ENCODE data around the gene HNRNPC. TPM values are rescaled to one million over a fixed set of nuclear protein-coding genes. Genes with fewer than 3 reads are reported as not detected.
"Not testable (repeated sequence)": the region's sequence is repeated elsewhere in the genome, so short reads cannot be mapped to it uniquely, and the experiment has no call there.

Gene HNRNPC
- total RNA-seq, 2 experiments from 2014 or later, result 1,155 to 1,665 TPM

DNA sequence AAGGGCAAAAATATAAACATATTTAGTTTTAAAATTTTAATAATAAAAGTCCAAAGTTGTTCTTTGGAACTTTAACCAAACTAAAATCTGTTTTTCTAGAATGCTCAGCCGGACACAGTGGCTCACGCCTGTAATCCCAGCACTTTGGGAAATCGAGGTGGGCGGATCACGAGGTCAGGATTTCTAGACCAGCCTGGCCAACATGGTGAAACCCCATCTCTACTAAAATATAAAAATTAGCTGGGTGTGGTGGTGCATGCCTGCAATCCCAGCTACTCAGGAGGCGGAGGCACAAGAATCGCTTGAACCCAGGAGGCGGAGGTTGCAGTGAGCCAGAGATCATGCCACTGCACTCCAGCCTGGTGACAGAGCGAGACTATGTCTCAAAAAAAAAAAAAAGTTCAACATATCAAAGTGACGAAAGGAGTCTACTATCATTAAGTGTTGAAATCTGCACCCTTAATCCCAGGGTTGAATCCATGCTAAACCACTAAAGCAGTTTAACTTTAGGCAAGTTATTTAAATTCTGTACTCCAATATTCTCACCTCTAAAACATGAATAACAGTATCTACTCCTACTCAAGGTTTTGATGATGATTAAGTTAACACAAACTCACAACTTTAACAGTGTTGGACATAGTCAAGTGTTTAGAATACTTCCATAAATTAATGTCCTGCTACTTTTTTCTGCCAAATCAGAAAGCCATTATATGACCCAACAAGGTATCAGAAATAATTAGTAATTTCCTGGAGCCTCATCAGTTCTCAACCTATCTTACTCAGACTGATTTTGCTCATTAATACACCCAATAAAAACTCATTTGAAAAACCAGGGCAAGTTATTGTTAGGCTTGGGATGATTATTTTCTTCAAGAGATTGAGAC lies 11.0 kb downstream of the HNRNPC start:
- peak overlapping the region; percentile 83 for H3K27ac Mint-ChIP-seq

DNA sequence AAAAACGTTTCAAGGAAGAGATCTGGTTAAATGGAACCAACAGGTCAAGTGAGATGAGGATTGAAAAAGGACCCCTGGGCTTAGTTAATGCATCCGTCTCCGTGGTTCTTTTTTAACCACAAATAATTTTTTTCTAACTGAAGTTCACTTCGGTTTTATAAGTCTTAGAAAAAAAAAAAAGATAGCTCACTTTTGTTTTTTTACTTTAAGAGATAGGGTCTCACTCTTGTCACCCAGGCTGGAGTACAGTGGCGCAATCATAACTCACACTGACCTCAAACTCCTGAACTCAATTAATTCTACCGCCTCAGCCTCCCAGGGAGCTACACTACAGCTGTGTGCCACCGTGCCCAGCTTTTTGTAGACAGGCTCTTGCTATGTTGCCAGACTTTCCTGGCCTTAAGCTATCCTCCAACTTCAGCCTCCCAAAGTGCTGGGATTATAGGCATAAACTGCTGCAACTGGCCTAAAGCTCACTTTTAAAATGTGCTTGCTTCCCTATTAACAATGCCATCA lies 11.8 kb downstream of the HNRNPC start:
- Mint-ChIP-seq H3K4me1 (peaks cover 76% of the 10 kb centered on the region), H3K27me3 (no peaks in the 10 kb centered on the region), H3K9me3 (ENCODE audit: low read depth) (no peaks in the 10 kb centered on the region), H3K4me3 (peak overlapping the region; percentile 65), H3K27ac (peak overlapping the region; percentile 86), H3K36me3 (ENCODE audit: low read depth) (peaks cover 76% of the 10 kb centered on the region)
- intact Hi-C loops (cut with DNase I, micrococcal nuclease), result no loop called here
- ChIA-PET CTCF (interaction anchor here (0.7 to 2.4 kb wide), 8 partner anchors 8 to 162 kb away, joined by 3 to 12 read pairs (median 4); no protein-coding TSS in a partner anchor), POLR2A (interaction anchor here (0.6 to 4.8 kb wide), 5 partner anchors 8 to 42 kb away, joined by 3 to 28 read pairs (median 5); no protein-coding TSS in a partner anchor)
- DNase-seq (no peak), ATAC-seq (peak; percentile 34)

More for the DNA sequence above, 11.0 kb downstream of the HNRNPC start:
- POLR2A ChIA-PET, result interaction anchor here (0.6 to 4.8 kb wide), 3 partner anchors 7 to 10 kb away, joined by 5 to 28 read pairs (median 5); no protein-coding TSS in a partner anchor
- ATAC-seq (peak; percentile 39), DNase-seq (no peak)
- Mint-ChIP-seq H3K9me3 (ENCODE audit: low read depth) (no peaks in the 10 kb centered on the region), H3K4me1 (peaks cover 80% of the 10 kb centered on the region), H3K27me3 (no peaks in the 10 kb centered on the region), H3K36me3 (ENCODE audit: low read depth) (peaks cover 78% of the 10 kb centered on the region), H3K4me3 (peak overlapping the region; percentile 65)
- intact Hi-C loops (cut with DNase I, micrococcal nuclease), result no loop called here
- CTCF ChIA-PET, result interaction anchor here (0.7 to 2.4 kb wide), 5 partner anchors 9 to 18 kb away, joined by 3 to 12 read pairs (median 5); no protein-coding TSS in a partner anchor

DNA sequence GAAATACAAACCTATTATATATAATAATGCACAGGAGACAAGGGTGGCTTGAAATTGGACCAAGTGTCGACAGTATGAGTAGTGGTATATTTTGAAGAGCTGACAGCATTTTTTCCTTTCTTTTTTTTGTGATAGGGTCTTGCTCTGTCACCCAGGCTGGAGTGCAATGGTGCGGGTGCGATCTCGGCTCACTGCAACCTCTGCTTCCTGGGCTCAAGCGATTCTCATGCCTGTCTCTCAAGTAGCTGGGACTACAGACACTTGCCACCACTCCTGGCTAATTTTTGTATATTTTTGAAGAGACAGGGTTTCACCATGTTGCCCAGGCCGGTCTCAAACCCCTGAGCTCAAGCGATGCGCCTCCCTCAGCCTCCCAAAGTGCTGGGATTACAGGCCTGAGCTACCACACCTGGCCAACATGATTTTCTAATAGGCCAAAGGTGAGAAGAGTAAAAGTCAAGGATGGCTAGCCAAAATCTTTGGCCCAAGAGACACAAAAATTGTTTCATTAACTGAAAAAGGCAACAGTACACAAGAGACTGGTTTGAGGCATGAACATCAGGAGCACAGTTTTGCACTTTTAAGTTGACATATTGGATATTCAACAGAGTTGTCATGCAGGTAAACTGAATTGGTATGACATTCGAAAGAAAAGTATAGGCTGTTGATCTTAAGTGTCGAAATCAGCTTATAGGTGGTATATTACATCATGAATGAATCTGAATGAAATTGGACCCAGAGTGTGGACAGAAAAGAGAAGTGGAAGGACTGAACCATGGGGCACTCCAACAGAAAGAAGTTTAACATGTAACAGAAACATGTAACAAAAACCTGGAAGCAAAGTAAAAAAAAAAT lies 12.5 kb downstream of the HNRNPC start:
- intact Hi-C loops (cut with DNase I, micrococcal nuclease), result no loop called here
- DNase-seq, result no peak
- POLR2A ChIA-PET, result interaction anchor here (0.6 to 4.8 kb wide), 6 partner anchors 8 to 55 kb away, joined by 3 to 28 read pairs (median 5); no protein-coding TSS in a partner anchor
- ATAC-seq, result no peak
- peak overlapping the region; percentile 86 for H3K27ac Mint-ChIP-seq
- H3K4me1 Mint-ChIP-seq, result peaks cover 74% of the 10 kb centered on the region
- no peaks in the 10 kb centered on the region for H3K27me3 Mint-ChIP-seq
- H3K4me3 Mint-ChIP-seq, result peak overlapping the region; percentile 65
- CTCF ChIA-PET, result interaction anchor here (0.7 to 3.4 kb wide), 11 partner anchors 8 to 163 kb away, joined by 3 to 15 read pairs (median 4); no protein-coding TSS in a partner anchor
- H3K36me3 Mint-ChIP-seq (ENCODE audit: low read depth), result peaks cover 75% of the 10 kb centered on the region
- H3K9me3 Mint-ChIP-seq (ENCODE audit: low read depth), result no peaks in the 10 kb centered on the region

DNA sequence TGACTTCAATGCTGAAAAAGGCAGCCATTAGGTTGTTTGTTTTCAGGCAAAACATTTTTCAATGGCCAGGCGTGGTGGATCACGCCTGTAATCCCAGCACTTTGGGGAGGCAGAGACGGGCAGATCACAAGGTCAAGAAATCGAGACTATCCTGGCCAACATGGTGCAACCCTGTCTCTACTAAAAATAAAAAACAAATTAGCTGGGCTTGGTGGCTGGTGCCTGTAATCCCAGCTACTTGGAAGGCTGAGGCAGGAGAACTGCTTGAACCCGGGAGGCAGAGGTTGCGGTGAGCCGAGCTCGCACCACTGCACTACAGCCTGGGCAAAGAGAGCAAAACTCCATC lies 13.2 kb downstream of the HNRNPC start:
- DNase-seq; H3K27me3 Mint-ChIP-seq; ATAC-seq; intact Hi-C loops (cut with DNase I, micrococcal nuclease); H3K9me3 Mint-ChIP-seq (ENCODE audit: low read depth): not testable (repeated sequence)
- POLR2A ChIA-PET, result interaction anchor here (0.6 to 4.8 kb wide), 5 partner anchors 9 to 55 kb away, joined by 3 to 28 read pairs (median 5); no protein-coding TSS in a partner anchor
- H3K36me3 Mint-ChIP-seq (ENCODE audit: low read depth), result peaks cover 75% of the 10 kb centered on the region
- CTCF ChIA-PET, result interaction anchor here (0.7 to 3.4 kb wide), 11 partner anchors 8 to 1314 kb away, joined by 3 to 15 read pairs (median 3); no protein-coding TSS in a partner anchor
- peak overlapping the region; percentile 36 for H3K4me3 Mint-ChIP-seq
- peaks cover 72% of the 10 kb centered on the region for H3K4me1 Mint-ChIP-seq
- H3K27ac Mint-ChIP-seq, result peak overlapping the region; percentile 58

DNA sequence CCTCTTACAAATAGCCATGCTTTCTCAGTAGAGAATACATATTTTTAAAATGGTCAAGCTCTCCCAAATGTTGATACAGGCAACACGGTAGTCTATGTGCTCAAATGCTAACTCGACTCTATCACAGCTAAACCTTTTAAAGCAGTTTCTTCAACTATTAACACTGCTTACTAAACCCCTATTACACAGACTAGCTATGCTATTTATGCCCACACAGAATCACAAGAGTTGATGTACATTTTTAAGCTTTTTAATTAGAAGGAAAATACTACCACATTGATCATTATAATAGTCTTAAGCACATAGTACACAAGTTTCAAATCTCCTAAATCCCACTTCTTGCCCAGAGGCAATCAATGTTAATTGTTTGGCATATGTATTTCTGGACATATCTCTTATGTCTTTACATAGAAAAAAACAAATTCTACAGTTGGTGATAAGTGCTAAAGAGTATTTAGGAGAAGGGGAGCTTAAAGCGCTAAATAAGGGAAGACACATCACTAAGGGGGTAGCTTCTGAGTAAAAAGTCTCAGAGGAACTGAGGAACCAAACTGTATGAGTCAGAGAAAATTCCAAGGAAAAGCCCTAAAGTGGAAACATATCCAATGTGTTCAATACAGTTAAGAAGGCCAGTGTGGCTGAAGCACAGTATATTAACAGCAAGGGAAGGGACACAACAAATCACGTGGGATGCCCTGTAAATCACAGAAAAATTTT lies 13.7 kb downstream of the HNRNPC start:
- CTCF ChIA-PET, result interaction anchor here (0.6 to 3.4 kb wide), 11 partner anchors 9 to 1314 kb away, joined by 3 to 15 read pairs (median 3); no protein-coding TSS in a partner anchor
- Mint-ChIP-seq H3K36me3 (ENCODE audit: low read depth) (peaks cover 78% of the 10 kb centered on the region), H3K9me3 (ENCODE audit: low read depth) (no peaks in the 10 kb centered on the region), H3K27ac (peak overlapping the region; percentile 58), H3K4me1 (peaks cover 74% of the 10 kb centered on the region), H3K27me3 (no peaks in the 10 kb centered on the region), H3K4me3 (peak overlapping the region; percentile 36)
- POLR2A ChIA-PET, result interaction anchor here (0.6 to 4.8 kb wide), 7 partner anchors 7 to 166 kb away, joined by 3 to 28 read pairs (median 4); no protein-coding TSS in a partner anchor
- no peak for ATAC-seq
- intact Hi-C loops (cut with DNase I, micrococcal nuclease), result no loop called here
- DNase-seq, result no peak

DNA sequence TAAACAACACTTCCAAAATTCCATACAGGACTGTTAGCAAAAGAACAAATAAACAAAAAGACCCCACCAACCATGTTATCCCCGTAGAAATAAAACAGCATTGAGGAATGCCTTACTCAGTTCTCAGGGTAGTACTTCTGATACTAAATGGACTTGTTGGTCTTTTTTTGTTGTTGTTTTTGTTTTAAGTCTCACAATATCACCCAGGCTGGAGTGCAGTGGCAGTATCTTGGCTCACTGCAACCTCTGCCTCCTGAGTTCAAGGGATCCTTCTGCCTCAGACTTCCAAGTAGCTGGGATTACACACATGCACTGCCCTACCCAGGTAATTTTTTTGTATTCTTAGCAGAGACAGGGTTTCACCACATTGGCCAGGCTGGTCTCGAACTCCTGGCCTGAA lies 17.1 kb downstream of the HNRNPC start:
- H3K27me3 Mint-ChIP-seq, result no peaks in the 10 kb centered on the region

DNA sequence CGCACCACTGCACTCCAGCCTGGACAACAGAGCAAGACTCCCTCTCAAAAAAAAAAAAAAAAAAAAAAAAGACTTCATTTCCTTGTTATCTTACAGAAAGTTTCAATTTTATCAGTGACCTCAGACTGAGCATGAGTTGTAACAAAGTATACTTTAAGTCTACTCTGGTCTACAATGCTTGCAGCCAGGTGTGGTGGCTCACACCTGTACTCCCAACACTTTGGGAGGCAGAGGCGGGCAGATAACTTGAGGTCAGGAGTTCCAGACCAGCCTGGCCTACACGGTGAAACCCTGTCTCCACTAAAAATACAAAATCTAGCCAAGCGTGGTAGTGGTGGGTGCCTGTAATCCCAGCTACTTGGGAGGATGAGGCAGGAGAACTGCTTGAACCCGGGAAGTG lies 18.0 kb downstream of the HNRNPC start:
- no peak for ATAC-seq
- intact Hi-C loops (cut with DNase I, micrococcal nuclease), result no loop called here
- H3K9me3 Mint-ChIP-seq (ENCODE audit: low read depth), result no peaks in the 10 kb centered on the region
- H3K27me3 Mint-ChIP-seq, result no peaks in the 10 kb centered on the region
- no peak for DNase-seq
- no peak overlapping the region for H3K4me3 Mint-ChIP-seq
- H3K4me1 Mint-ChIP-seq, result peaks cover 72% of the 10 kb centered on the region
- H3K27ac Mint-ChIP-seq, result no peak overlapping the region
- POLR2A ChIA-PET, result no interaction called here
- CTCF ChIA-PET, result no interaction called here
- peaks cover 80% of the 10 kb centered on the region for H3K36me3 Mint-ChIP-seq (ENCODE audit: low read depth)

More for the DNA sequence above, 17.1 kb downstream of the HNRNPC start:
- Mint-ChIP-seq H3K4me1 (peaks cover 75% of the 10 kb centered on the region), H3K9me3 (ENCODE audit: low read depth) (no peaks in the 10 kb centered on the region), H3K27ac (peak overlapping the region; percentile 47), H3K36me3 (ENCODE audit: low read depth) (peaks cover 82% of the 10 kb centered on the region), H3K4me3 (no peak overlapping the region)
- DNase-seq, result no peak
- intact Hi-C loops (cut with DNase I, micrococcal nuclease), result no loop called here
- POLR2A ChIA-PET, result no interaction called here
- CTCF ChIA-PET, result interaction anchor here (0.8 kb wide), 1 partner anchor 20 kb away, joined by 3 read pairs; no protein-coding TSS in a partner anchor
- ATAC-seq, result no peak

DNA sequence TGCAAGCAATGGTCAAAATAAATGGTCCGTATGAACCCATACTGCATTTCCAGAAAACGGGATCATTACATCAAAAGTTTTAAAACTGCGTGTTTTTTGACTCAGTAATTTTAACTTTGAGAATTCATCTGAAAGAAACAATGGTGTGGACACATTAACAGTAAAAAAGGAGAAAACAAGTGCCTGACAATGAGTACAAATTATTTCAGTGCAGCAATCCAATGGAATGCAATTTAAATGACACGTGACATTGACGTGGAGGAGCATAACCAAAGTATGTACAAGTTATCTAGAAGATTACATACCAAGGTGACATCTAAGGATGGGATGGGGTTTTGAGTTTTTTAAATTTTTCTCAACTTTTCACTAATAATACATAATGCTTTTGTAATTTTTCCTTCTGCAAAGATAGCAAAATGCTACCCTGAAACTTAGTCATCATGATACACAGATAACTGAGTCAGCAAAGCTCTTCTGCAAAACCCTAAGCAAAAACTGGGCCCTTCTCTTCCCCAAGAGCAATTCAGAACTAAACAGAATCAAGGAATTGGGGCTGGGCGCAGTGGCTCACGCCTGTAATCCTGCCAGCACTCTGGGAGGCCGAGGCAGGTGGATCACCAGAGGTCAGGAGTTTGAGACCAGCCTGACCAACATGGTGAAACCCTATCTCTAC lies 20.4 kb downstream of the HNRNPC start:
- no peak overlapping the region for H3K4me3 Mint-ChIP-seq
- H3K4me1 Mint-ChIP-seq, result peaks cover 74% of the 10 kb centered on the region
- no peaks in the 10 kb centered on the region for H3K27me3 Mint-ChIP-seq
- ATAC-seq (no peak), DNase-seq (no peak)
- CTCF ChIA-PET, result interaction anchor here (0.9 kb wide), 1 partner anchor 9 kb away, joined by 3 read pairs; no protein-coding TSS in a partner anchor
- no peaks in the 10 kb centered on the region for H3K9me3 Mint-ChIP-seq (ENCODE audit: low read depth)
- peaks cover 79% of the 10 kb centered on the region for H3K36me3 Mint-ChIP-seq (ENCODE audit: low read depth)
- POLR2A ChIA-PET, result interaction anchor here (1.4 kb wide), 1 partner anchor 13 kb away, joined by 3 read pairs; no protein-coding TSS in a partner anchor
- intact Hi-C loops (cut with DNase I, micrococcal nuclease), result loop anchor here in 1 of 2 experiments (2.0 kb wide), 1 partner anchor 14 kb away; no protein-coding TSS in a partner anchor
- H3K27ac Mint-ChIP-seq, result no peak overlapping the region

DNA sequence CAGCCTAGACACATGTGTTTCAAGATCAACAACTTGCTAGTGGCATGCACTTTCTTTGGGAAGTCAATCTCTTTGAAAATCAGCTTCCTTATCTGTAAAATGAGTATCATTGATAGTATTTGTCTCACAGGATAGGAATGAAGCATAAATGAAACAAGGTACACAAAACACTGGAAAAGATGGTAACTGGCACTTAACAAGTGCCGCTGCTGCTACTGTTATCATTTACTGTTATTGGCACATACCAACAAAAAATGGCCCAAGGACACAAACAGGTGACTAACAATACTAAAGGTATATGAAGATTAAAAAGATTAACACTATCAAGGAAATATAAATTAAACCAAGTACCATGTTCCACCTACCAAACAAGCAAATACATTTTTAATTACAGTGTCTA lies 20.9 kb downstream of the HNRNPC start:
- intact Hi-C loops (cut with DNase I, micrococcal nuclease), result loop anchor here in 1 of 2 experiments (2.0 kb wide), 1 partner anchor 14 kb away; no protein-coding TSS in a partner anchor
- H3K4me3 Mint-ChIP-seq, result no peak overlapping the region
- POLR2A ChIA-PET, result interaction anchor here (0.6 to 1.4 kb wide), 3 partner anchors 9 to 144 kb away, joined by 3 to 5 read pairs (median 3); no protein-coding TSS in a partner anchor
- DNase-seq (no peak), ATAC-seq (no peak)
- H3K36me3 Mint-ChIP-seq (ENCODE audit: low read depth), result peaks cover 80% of the 10 kb centered on the region
- H3K27me3 Mint-ChIP-seq, result no peaks in the 10 kb centered on the region
- peak overlapping the region; percentile 38 for H3K27ac Mint-ChIP-seq
- CTCF ChIA-PET, result interaction anchor here (0.9 to 1.6 kb wide), 4 partner anchors 9 to 17 kb away, joined by 3 to 8 read pairs (median 3); no protein-coding TSS in a partner anchor
- no peaks in the 10 kb centered on the region for H3K9me3 Mint-ChIP-seq (ENCODE audit: low read depth)
- peaks cover 75% of the 10 kb centered on the region for H3K4me1 Mint-ChIP-seq

Measured in activated CD4-positive, alpha-beta T cell treated with anti-CD3 and anti-CD28 coated beads for 36 hours (primary cell).